Astrocyte of the spinal cord (primary cell): ENCODE data around the gene SMC3.
A peak's percentile ranks its signal among the peaks of the same experiment; 100 is the strongest.

ENCODE experiments used
- DNase-seq: peaks from one replicate; pipeline ENCODE4 v3.0.0; 2011; ENCODE audit warnings: low read depth, low spot score
- H3K4me3 ChIP-seq: 2 replicates; pipeline ENCODE4 v1.5.1; 2011; ENCODE audit warnings: low read depth, mild to moderate bottlenecking, low read length, moderate library complexity
- in situ Hi-C: cut with HindIII; loops from 2 replicates; pipeline ENCODE4 v1.10.0; 2017; ENCODE audit warnings: low sequenced_read_pairs
- TF ChIP-seq, protein P1 (sequence below): IDR thresholded peaks from 2 replicates; pipeline ENCODE4 v1.5.1; 2012; ENCODE audit warnings: low read depth, mild to moderate bottlenecking, low read length, inconsistent platforms

The SMC3 gene

DNA sequence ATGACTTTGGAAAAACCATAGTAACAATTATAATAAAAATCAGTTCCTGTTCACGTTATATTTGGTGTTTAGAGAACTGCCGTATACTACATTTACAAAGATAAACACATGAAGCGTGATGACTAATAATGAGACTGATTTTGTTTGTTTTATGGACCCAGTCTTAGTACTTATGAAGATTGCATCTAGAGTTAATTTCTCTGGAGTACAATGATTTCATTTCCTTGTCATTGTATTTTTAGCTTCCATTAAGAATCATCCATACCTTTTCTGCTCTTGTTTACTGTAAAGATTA, 79.6 kb downstream of the SMC3 start:
- DNase-seq, result no peak
- TF ChIP-seq, protein P1, sequence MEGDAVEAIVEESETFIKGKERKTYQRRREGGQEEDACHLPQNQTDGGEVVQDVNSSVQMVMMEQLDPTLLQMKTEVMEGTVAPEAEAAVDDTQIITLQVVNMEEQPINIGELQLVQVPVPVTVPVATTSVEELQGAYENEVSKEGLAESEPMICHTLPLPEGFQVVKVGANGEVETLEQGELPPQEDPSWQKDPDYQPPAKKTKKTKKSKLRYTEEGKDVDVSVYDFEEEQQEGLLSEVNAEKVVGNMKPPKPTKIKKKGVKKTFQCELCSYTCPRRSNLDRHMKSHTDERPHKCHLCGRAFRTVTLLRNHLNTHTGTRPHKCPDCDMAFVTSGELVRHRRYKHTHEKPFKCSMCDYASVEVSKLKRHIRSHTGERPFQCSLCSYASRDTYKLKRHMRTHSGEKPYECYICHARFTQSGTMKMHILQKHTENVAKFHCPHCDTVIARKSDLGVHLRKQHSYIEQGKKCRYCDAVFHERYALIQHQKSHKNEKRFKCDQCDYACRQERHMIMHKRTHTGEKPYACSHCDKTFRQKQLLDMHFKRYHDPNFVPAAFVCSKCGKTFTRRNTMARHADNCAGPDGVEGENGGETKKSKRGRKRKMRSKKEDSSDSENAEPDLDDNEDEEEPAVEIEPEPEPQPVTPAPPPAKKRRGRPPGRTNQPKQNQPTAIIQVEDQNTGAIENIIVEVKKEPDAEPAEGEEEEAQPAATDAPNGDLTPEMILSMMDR, result no peak
- H3K4me3 ChIP-seq, result no peak overlapping the region
- in situ Hi-C loops, result no loop called here

DNA sequence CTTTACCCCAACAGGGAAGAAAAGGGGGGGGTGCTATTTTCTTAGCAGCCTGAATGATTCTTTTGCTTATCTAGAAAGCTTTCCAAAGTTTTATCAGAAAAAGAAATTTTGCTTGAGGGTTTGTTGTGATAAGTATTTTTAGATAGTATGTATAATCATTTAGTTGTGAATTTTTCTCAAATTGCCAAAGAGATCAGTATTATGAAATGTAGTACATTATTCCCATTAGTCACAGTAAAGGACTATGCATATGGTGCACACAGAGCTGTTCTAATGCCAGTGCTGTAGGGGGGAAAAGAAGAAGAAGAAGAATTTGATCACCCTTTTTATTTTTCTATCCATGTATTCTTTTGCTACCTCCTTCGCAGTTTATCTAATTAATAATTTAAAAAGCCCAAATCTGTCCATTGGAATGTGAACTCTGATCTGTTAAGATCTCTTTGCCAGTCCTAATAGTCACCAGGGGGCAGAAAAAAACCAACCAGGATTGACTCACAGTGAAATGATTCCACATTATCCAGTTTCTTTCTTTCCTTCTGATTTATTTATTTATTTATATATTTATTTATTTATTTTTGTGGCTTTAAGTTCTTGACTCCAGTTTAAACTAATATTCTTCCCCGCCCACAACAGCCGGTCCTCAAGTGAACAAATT, 81.3 kb downstream of the SMC3 start:
- TF ChIP-seq, protein P1, result peak; percentile 4
- no peak overlapping the region for H3K4me3 ChIP-seq
- in situ Hi-C loops, result no loop called here
- no peak for DNase-seq

GRCh38 chr10:110649347-110650264, 82.1 kb downstream of the SMC3 start:
- DNase-seq, result no peak
- no peak overlapping the region for H3K4me3 ChIP-seq
- in situ Hi-C loops, result no loop called here
- TF ChIP-seq, protein P1, result no peak

GRCh38 chr10:110650265-110650668, 82.8 kb downstream of the SMC3 start:
- TF ChIP-seq, protein P1, result no peak
- DNase-seq, result no peak
- H3K4me3 ChIP-seq, result no peak overlapping the region
- in situ Hi-C loops, result no loop called here

GRCh38 chr10:110651044-110651958, 83.8 kb downstream of the SMC3 start:
- DNase-seq, result peak; percentile 84
- TF ChIP-seq, protein P1, result no peak
- no peak overlapping the region for H3K4me3 ChIP-seq
- in situ Hi-C loops, result no loop called here

DNA sequence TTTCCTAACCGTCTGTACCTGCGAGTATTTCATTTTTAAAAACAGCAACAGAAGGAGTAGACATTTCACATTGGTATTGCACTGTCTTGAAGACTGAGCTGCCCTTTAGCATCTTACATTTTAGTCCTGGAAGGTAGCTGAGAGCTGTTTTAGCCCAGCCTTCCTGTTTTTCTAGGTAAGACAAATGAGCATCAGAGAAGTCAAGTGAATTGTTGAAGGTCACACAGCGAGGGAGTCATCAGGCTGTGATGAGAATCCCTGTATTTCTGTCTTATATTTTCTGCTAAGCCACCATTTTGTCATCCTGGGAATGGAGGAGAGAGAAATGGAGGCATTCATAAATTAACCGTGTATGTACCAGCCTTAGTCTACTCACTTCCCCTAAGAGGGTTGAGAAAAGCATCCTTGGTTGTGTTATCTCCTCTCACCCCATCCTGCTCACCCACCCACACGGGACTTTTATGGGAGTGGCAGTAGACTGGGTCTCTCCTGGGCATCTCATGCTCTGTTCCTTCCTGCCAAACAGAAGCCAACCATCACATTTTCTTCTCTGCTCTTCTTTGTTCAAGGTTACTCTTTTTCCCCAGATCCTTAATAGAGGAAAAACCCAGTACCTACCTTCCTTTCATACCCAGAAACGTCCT, 85.1 kb downstream of the SMC3 start:
- in situ Hi-C loops, result no loop called here
- no peak for DNase-seq

More for the DNA sequence above, 85.1 kb downstream of the SMC3 start:
- TF ChIP-seq, protein P1, result no peak
- no peak overlapping the region for H3K4me3 ChIP-seq
